HG02981 (cell line): ENCODE results near the gene ARF6.
"Not testable (repeated sequence)": the region's sequence is repeated elsewhere in the genome, so short reads cannot be mapped to it uniquely, and the experiment has no call there.

Source experiments
- ATAC-seq: cut with Tn5 transposase; IDR thresholded peaks from one replicate; pipeline ENCODE4 v1.9.1; 2021; ENCODE audit warnings: mild to moderate bottlenecking, moderate library complexity; ENCODE audit not compliant: unreplicated experiment

The ARF6 gene

DNA sequence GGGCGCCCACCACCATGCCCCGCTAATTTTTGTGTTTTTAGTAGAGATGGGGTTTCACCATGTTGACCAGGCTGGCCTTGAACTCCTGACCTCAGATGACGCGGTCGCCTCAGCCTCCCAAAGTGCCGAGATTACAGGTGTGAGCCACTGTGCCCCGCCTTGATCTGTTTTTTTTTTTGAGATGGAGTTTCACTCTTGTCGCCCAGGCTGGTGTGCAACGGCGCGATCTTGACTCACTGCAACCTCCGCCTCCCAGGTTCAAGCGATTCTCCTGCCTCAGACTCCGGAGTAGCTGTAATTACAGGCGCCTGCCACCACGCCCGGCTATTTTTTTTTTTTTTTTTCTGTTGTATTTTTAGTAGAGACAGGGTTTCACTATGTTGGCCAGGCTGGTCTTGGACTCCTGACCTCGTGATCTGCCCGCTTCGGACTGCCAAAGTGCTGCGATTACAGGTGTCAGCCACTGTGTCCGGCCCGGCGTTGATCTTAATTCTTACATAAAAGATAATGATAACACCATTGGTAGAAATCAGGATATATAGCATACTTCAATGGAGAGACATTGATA, 9.9 kb downstream of the ARF6 start:
- ATAC-seq = not testable (repeated sequence)

- ATAC-seq = no peak
Measured at GRCh38 chr14:49904270-49904669, 11.4 kb downstream of the ARF6 start.

DNA sequence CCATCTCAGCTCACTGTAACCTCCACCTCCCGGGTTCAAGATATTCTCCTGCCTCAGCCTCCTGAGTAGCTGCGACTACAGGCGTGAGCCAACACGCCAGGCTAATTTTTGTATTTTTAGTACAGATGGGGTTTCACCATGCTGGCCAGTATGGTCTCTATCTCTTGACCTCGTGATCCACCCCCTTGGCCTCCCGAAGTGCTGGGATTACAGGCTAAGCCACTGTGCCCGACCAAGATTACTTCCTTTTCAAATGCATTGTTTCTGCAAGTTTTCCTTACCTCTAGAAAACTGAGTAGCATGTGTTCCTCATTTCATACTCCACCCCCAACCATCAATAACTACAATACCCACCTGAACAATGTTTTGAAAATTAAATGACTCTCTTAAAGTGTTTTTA, 13.1 kb downstream of the ARF6 start:
- ATAC-seq = no peak

GRCh38 chr14:49907186-49907585, 14.3 kb downstream of the ARF6 start:
- ATAC-seq = no peak

DNA sequence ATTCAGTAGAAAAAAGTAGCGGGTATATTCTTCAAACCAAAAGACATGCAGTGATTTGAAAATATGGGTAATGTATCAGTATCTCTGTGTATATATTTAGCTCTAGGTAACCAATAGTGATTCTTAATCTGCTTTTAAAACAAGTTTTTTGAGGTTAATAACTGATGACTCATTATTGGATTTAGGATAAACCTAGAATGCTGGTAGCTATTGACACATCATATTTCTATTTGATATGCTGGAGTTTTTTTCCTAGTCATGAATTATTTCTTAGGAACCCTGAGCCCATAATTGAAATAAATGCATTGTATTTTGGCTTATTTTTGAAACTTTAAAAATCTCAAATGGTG, 15.5 kb downstream of the ARF6 start:
- no peak for ATAC-seq

GRCh38 chr14:49909016-49909415, 16.1 kb downstream of the ARF6 start:
- no peak for ATAC-seq

DNA sequence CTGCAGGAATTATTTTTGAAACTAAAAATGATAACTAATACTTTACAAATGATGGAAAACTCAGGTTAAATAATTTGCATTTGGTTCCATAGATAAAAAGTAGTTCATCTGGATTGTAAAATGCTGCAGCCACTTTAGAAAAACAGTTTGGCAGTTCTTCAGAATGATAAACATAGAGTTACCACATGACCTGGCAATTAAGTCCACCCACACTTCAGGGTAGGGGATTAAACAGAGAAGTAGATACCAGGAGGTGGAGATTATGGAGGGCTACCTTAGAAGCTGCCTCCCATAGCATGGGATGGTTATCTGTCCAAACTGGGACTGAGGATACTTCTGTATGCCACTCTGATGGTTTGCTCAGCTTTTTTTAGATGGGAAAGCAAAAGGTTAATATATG, 22.2 kb downstream of the ARF6 start:
- no peak for ATAC-seq

DNA sequence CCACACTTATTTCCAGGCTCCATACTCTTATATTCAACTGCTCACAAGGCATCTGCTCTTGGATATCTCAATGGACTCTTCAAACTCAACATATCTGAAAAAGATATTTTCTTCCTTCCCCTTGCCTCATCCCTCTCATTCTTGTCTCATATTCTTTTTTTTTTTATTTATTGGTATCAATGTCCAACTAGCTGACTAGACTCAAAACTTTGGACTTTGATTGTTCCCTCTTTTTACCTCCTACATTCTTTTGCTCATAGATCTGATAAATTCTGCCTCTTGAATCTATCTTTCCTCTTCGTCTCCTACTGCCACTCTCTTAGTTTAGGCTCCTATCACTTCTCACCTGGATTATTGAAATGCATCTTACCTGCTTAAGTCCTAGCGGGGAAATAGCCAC, 25.8 kb downstream of the ARF6 start:
- ATAC-seq = no peak

- ATAC-seq = no peak
Measured at GRCh38 chr14:49919825-49920659, 27.2 kb downstream of the ARF6 start.

DNA sequence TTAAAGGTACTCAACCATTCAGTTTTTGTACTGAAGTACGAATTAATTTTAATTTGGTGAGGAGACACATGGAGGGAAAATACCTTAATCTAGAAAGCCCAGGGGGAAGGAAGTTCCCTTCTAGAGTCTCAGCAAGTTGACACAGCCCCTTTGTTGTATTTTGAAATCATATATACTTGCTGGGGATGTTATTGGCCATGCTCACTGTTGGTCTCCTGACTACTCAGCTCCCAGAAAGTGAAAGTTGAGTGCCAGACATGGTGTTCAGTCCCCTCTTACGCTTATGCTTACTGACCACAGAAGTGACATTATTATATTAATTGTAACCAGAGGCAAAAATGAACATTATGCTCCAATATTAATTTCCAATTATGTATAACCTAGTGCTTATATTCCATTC, 28.1 kb downstream of the ARF6 start:
- no peak for ATAC-seq

DNA sequence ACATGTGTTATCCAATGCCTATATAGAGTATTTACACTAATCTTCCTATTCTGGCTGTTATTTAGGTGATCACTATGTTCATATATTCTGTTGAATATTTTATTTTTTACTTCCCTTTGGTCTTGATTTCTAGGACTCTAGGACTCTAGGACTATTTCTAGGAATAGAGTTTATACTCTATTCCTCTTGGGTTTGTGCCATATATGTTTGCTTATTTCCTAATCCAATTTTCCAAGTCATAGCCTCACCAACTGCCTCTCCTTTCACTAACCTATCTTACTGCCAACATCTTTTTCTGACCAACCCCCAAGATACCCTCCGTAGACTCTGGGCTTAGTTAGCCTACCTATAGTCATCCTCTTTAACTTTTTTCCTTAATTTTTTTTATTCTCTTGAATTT, 28.5 kb downstream of the ARF6 start:
- no peak for ATAC-seq

GRCh38 chr14:49923442-49923841, 30.6 kb downstream of the ARF6 start:
- ATAC-seq = no peak

- no peak for ATAC-seq
Measured at GRCh38 chr14:49923881-49924280, 31.0 kb downstream of the ARF6 start.

DNA sequence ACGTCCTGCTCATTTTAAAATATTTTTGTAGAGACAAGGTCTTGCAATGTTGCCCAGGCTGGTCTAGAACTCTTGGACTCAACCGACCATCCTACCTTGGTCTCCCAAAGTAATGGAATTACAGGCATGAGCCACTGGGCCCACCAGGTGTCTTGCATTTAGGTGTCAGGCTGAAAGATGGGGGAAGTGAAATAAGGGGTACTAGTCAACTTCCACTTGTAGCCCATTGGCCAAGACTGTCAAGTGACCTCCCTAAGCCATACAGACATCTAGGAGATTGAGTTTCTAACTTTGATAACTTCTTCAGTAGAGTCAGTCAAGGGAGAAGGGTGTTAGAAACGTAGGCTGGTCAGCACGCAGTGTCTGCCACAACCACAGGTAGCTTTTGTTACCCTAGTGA, 32.0 kb downstream of the ARF6 start:
- no peak for ATAC-seq

GRCh38 chr14:49926803-49927202, 33.9 kb downstream of the ARF6 start:
- ATAC-seq = no peak

DNA sequence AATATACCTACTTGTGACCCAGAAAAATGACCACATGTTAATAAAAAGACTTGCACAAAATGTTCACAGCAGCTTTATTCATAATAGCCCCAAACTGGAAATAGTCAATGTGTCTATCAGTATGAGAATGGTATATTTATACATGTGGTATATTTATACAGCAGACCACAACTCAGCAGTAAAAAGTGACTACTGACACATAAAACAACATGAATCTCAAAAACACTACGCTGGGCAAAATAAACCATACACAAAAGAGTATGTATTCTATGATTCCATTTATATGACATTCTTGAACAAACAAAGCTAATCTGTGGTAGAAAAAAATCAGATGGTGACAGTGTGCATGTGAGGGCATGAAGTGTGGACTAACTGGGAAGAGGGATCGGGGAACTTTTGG, 35.1 kb downstream of the ARF6 start:
- no peak for ATAC-seq

DNA sequence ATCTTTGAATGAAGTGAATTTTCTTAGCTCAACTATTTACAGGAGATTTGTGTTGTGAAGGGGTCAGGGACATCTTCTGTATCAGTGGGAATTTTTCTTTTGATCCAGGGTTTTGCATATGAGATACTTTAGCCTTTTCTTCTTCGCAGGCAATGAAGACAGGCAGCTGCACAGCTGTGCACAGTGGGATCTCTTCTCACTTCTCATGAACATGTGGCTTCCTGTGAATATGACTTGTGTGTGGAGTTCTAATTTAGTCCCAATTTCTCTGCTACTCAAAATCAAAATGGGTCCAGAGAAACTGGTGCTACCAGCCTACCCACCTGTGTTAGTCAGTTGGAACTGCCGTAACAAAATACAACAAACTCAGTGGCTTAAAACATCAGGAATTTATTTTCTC, 37.8 kb downstream of the ARF6 start:
- no peak for ATAC-seq

GRCh38 chr14:49931523-49931922, 38.6 kb downstream of the ARF6 start:
- ATAC-seq = no peak

- ATAC-seq = no peak
Measured at GRCh38 chr14:49933128-49933527, 40.2 kb downstream of the ARF6 start.

DNA sequence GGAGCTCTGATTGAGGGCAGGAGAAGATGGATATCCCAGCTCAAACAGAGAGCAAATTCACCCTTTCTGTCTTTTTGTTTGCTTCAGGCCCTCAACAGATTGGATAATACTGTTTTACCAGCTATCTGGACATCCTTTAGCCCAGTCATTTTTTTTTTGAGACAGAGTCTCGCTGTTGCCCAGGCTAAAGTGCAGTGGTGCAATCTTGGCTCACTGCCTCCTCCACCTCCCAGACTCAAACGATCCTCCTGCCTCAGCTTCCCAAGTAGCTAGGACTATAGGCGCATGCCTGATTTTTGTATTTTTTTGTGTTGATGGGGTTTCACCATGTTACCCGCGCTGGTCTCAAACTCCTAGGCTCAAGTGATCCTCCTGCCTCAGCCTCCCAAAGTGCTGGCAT, 40.8 kb downstream of the ARF6 start:
- ATAC-seq = no peak

- ATAC-seq = no peak
Measured at GRCh38 chr14:49934646-49935045, 41.8 kb downstream of the ARF6 start.

DNA sequence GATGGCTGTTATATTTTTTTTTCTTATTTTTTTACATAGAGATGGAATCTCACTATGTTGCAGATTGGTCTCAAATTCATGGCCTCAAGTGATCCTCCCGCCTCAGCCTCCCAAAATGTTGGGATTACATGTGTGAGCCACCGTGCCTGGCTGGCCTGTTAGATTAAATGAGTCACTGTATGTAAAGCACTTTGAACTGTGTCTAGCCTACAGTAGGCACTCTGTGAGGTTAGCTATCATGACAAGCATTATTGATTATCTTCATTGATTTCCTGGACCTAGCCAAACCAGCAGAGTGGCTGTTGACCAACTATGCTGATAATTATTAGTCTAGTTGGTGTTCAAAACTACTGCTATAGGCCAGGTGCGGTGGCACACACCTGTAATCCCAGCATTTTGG, 42.6 kb downstream of the ARF6 start:
- ATAC-seq = no peak

DNA sequence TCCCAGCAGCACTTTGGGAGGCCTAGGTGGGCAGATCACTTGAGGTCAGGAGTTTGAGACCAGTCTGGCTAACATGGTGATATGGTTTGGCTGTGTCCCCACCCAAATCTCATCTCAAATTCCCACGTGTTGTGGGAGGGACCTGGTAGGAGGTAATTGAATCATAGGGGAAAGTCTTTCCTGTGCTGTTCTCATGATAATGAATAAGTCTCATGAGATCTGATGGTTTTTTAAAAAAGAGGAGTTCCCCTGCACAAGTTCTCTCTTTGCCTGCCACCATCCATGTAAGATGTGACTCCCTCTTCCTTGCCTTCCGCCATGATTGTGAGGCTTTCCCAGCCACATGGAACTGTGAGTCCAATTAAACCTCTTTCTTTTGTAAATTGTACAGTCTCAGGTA, 43.4 kb downstream of the ARF6 start:
- not testable (repeated sequence) for ATAC-seq
